GM19372 (cell line): ENCODE data around the gene TOMM20L.

Experiments
- ATAC-seq: cut with Tn5 transposase; IDR thresholded peaks from one replicate; pipeline ENCODE4 v1.9.1; 2021; ENCODE audit warnings: mild to moderate bottlenecking, low read depth, moderate library complexity; ENCODE audit not compliant: unreplicated experiment

TOMM20L gene

DNA sequence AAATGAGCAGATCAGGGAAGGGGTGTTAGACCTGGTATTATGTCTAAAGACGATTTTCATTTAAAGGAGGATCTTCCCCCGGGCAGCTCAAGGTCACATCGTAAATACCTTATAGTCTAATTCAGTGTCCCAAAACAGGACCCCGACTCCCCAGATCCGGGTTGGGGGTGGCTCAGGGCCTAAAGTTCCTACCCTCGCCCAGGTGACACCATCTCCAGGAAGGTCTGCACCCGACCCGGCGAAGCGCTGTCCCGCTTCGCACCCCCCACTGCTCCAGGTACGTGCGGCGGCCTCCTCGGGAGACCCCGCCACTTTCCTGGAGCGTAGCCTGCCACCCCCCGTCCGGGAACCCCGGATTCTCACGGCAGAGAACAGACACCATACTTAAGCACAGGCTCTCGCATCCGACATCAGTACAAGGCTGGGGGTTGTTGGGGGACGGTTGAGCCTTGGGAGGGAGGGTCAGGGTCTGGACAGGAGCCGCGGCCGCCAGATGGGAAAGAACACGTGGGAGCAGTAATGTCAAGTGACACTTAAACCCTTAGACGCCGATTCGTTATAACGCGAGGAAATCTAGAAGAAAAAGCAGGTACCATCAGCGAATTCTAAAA lies 31.0 kb downstream of the TOMM20L start:
- ATAC-seq, result peak; percentile 36

DNA sequence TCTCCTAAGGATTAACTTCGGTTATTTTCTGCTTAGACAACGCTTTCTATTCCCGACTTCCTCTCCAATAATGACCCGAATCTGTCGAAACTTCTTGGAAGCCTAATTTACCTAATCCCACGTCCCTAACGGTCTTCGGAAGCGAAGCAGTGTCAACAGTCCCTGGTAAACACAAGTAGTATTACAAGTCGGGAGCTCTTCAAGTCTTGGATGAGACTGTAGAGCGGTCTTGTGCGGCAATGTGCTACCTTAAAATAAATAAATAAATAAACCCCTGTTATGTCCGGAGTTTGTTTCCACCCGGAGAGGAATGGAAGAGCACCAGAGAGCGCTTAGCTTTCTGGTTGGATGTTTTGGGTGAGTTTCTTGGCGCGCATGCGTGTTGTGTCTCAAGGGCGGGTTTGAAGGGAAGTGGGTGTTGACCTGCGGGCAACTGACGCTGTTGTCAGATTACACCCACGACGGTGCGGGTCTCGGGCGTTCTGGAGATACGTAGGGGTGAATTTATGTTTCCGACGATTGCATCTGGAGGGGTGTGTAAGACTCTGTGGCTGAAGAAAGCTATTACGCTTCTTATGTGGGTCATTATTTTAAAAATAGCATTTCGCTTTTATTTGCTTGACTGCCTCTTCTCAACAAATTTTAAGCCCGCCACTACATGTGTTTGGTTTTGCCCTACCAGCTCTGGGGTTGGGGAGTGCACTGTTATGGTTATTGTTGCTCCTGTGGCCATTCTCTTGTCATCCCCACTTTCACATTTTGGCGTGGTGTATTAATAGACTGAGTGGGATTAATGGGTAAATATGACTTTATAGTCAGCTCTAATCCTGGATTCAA lies 31.8 kb downstream of the TOMM20L start, which contains the start of the genes KIAA0586 and TIMM9:
KIAA0586 (plus strand) TSS at position 439 of the 837 bp plus-strand sequence. CDS start 546 bp downstream, outside the sequence.
TIMM9 (minus strand) TSS at position 251 of the 837 bp plus-strand sequence. CDS start 15,586 bp downstream, outside the sequence.
- peak; percentile 90 for ATAC-seq

GRCh38 chr14:58428118-58428683 lies 32.5 kb downstream of the TOMM20L start:
- ATAC-seq, result no peak

DNA sequence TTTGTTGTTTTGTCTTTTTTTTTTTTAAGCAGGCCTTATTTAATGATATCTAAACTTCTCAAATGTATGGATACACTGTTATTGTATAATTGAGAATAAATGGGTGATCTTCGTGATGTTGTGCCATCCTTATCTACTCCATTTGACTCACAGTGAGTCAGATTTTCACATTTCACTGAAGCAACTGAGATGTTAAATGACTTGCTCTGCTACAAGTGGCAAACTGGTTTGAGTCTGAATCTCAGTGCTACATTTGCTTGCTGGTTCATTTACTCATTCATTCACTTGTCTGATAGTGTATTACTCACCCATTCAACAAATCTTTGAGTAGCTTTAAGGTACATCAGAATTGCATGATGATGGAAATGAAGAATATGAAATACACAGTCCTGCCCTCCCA lies 34.4 kb downstream of the TOMM20L start:
- ATAC-seq, result no peak

DNA sequence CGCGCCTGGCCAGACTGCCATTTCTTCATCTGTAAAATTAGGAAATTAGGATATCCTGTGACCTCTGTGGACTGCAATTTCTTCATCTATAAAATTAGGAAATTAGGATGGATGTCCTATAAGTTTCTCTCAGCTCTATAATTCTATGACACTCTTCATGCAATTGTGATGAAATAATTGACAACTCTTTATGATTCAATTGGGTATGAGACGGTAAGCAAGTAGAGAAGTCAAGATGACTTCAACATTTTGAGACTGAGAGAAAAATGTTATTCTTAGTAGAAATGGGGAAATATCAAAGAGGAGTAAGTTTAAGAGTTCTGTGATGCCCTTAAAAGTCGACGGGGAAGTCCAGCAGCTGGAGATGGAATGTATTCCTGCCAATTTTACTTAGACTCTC lies 43.7 kb downstream of the TOMM20L start:
- ATAC-seq, result no peak

- no peak for ATAC-seq
Measured at GRCh38 chr14:58444627-58445026, 48.9 kb downstream of the TOMM20L start.

- no peak for ATAC-seq
Measured at GRCh38 chr14:58455593-58456265, 60.0 kb downstream of the TOMM20L start.
